K562 (cell line): ENCODE results near the gene CUX1. TPM values are rescaled to one million over a fixed set of nuclear protein-coding genes. Genes with fewer than 3 reads are reported as not detected.

Source experiments
- ATAC-seq: fragments of 200-7000 bp; cut with Tn5 transposase; 3 replicates; pipeline ENCODE4 v1.9.1; 2020; ENCODE audit warnings: moderate library complexity
- BruUV-seq: library from RNA; stranded (reverse); fragments of 400-500 nt; replicated peaks from 2 replicates; lab custom pipeline; 2021; lab: Mats Ljungman, UMichigan
- CTCF ChIA-PET: fragments of 300-600 bp; formaldehyde crosslinking; extraction: SDS; loops from one replicate; lab custom pipeline; 2021; ENCODE audit warnings: low intra/inter-chr PET ratio; lab: Yijun Ruan, JAX
- POLR2A ChIA-PET: fragments of 300-600, 350-650 bp; sonication (Branson Sonifier 250); formaldehyde crosslinking; extraction: SDS; loops from one replicate; lab custom pipeline; 2021; ENCODE audit warnings: antibody characterized with exemption, inconsistent platforms; lab: Yijun Ruan, JAX
- DNase-seq, 4 experiments: peaks; one replicate each; pipeline versions ENCODE4 v3.0.0 to v3.0.0-alpha.2; 2011 to 2018; ENCODE audit warnings: low spot score in 3 of 4, mixed read lengths in 3 of 4; ENCODE audit errors: extremely low read depth in 1 of 4
- FAIRE-seq: peaks from 2 replicates; lab custom pipeline; 2011; peaks lifted over from hg19 to GRCh38; lab: Jason Lieb, UNC
- H2AFZ ChIP-seq: 2 replicates; pipeline ENCODE4 v1.6.0; 2011; ENCODE audit warnings: low read depth, low read length, control low read depth, inconsistent platforms
- H3K27ac ChIP-seq: fragments of 200-600 bp; 3 replicates; pipeline ENCODE4 v1.8.0; 2011; ENCODE audit warnings: low read depth, mild to moderate bottlenecking, control low read depth, inconsistent platforms, low read length, moderate library complexity, mixed read lengths; ENCODE audit errors: extremely low read depth
- H3K27me3 ChIP-seq, 2 experiments: fragments of 300-600 bp in 1 of 2; 2 replicates in 1 of 2; 3 replicates in 1 of 2; pipeline versions ENCODE4 v1.6.0 to v1.8.0; 2011; ENCODE audit warnings: inconsistent platforms in 2 of 2, low read length in 2 of 2, mild to moderate bottlenecking in 1 of 2, mixed read lengths in 1 of 2, moderate library complexity in 1 of 2; ENCODE audit not compliant: control insufficient read depth in 2 of 2, insufficient read depth in 2 of 2
- H3K36me3 ChIP-seq: fragments of 300-600 bp; 3 replicates; pipeline ENCODE4 v1.8.0; 2011; ENCODE audit warnings: mild to moderate bottlenecking, low read length, inconsistent platforms; ENCODE audit not compliant: control insufficient read depth, insufficient read depth
- H3K4me1 ChIP-seq, 2 experiments: fragments of 200-600 bp in 1 of 2; replicated peaks in 1 of 2; 2 replicates in 1 of 2; 3 replicates in 1 of 2; pipeline versions ENCODE4 v1.5.1 to v1.8.0; 2011; ENCODE audit warnings: inconsistent platforms in 2 of 2, low read length in 2 of 2, mild to moderate bottlenecking in 1 of 2, mixed read lengths in 1 of 2, moderate library complexity in 1 of 2; ENCODE audit not compliant: control insufficient read depth in 2 of 2, insufficient read depth in 2 of 2
- H3K4me2 ChIP-seq: 2 replicates; pipeline ENCODE4 v1.6.1; 2011; ENCODE audit warnings: low read length, control low read depth, inconsistent platforms, mixed read lengths; ENCODE audit not compliant: insufficient read depth
- H3K4me3 ChIP-seq: fragments of 200-600 bp; sonication (generic), shearing (Covaris generic); 2 replicates; pipeline ENCODE4 v1.5.1; 2016; ENCODE audit warnings: control low read depth, inconsistent platforms
- H3K79me2 ChIP-seq: fragments of 200-600 bp; 3 replicates; pipeline ENCODE4 v1.8.0; 2011; ENCODE audit warnings: low read length, inconsistent platforms; ENCODE audit not compliant: control insufficient read depth, insufficient read depth
- H3K9ac ChIP-seq, 2 experiments: 2 replicates each; pipeline versions ENCODE4 v1.6.0 to v1.6.1; 2011; ENCODE audit warnings: low read depth in 2 of 2, low read length in 2 of 2, control low read depth in 1 of 2, inconsistent platforms in 1 of 2, mild to moderate bottlenecking in 1 of 2, mixed read lengths in 1 of 2; ENCODE audit not compliant: insufficient read depth in 1 of 2
- H3K9me1 ChIP-seq: one replicate; pipeline ENCODE4 v1.6.0; 2011; ENCODE audit warnings: inconsistent platforms, mild to moderate bottlenecking, low read length, moderate library complexity; ENCODE audit not compliant: control insufficient read depth, insufficient read depth
- H3K9me3 ChIP-seq: replicated peaks from 2 replicates; pipeline ENCODE4 v1.5.1; 2011; ENCODE audit warnings: low read depth, low read length, inconsistent platforms; ENCODE audit not compliant: control insufficient read depth, insufficient read depth
- H4K20me1 ChIP-seq: replicated peaks from 2 replicates; pipeline ENCODE4 v1.6.1; 2011; ENCODE audit warnings: low read length, inconsistent platforms, mixed read lengths; ENCODE audit not compliant: control insufficient read depth, insufficient read depth
- HLTF ChIP-seq: fragments of 450-650 bp; IDR thresholded peaks from 2 replicates; pipeline ENCODE4 v1.6.1; 2016
- KLF6 ChIP-seq: fragments of 250-450 bp; sonication (Bioruptor Pico); IDR thresholded peaks from 2 replicates; pipeline ENCODE4 v1.4.0; 2020; ENCODE audit warnings: mild to moderate bottlenecking, moderate library complexity, borderline replicate concordance
- PHB2 ChIP-seq: fragments of 450-650 bp; IDR thresholded peaks from 2 replicates; pipeline ENCODE4 v1.6.1; 2017; ENCODE audit warnings: low read depth
- PHF8 ChIP-seq: fragments of 200-600 bp; sonication (generic); IDR thresholded peaks from 2 replicates; pipeline ENCODE4 v1.6.1; 2012; ENCODE audit warnings: mixed run types, mild to moderate bottlenecking, inconsistent platforms, low read length, moderate library complexity, borderline replicate concordance
- SMAD4 ChIP-seq: fragments of 250-450 bp; sonication (Bioruptor Pico); conservative IDR thresholded peaks from 2 replicates; pipeline ENCODE4 v1.8.0; 2021; ENCODE audit warnings: inconsistent platforms, mild to moderate bottlenecking, moderate library complexity
- YBX1 ChIP-seq: fragments of 450-650 bp; IDR thresholded peaks from 2 replicates; pipeline ENCODE4 v1.7.1; 2016; ENCODE audit warnings: mild to moderate bottlenecking
- ZNF644 ChIP-seq: fragments of 200-800 bp; sonication (Bioruptor generic); IDR thresholded peaks from 2 replicates; pipeline ENCODE4 v1.6.1; 2016; ENCODE audit warnings: low read depth, missing genetic modification characterization, missing compliant biosample characterization
- WGBS: fragments of 100-300 bp; shearing (Covaris generic); methylation state at CpG from one replicate; pipeline ENCODE4 v1.1.6; 2016; ENCODE audit warnings: low coverage, mixed read lengths; ENCODE audit not compliant: insufficient coverage; ENCODE audit errors: missing lambda C conversion rate; 5-methylcytosine and 5-hydroxymethylcytosine counted together
- in situ Hi-C: fragments of 300-500 bp; cut with MboI; formaldehyde crosslinking; loops from 4 replicates; pipeline ENCODE4 v1.15.0; 2018; ENCODE audit warnings: inconsistent platforms, mixed read lengths
- intact Hi-C: fragments of 100-400 bp; cut with micrococcal nuclease; formaldehyde crosslinking; loops from 2 replicates; pipeline ENCODE4 v1.14.2; 2022
- polyA plus RNA-seq, 8 experiments: library from polyadenylated mRNA; depleted of rRNA in 4 of 8; stranded (reverse) in 5 of 8; unstranded in 3 of 8; fragments of >200 nt; fragmentation: Nextera tagmentation in 2 of 8; fragmentation: Illumina TruSeq in 1 of 8; extraction: Ambion mirVana in 2 of 8; extraction: Trizol in 1 of 8; gene quantifications; 2 replicates each; pipeline versions ENCODE4 v1.2.1 to v1.2.3, GENCODE V29; 2011 to 2014; ENCODE audit warnings: inconsistent platforms in 1 of 8, missing spikeins in 1 of 8
- total RNA-seq, 7 experiments: library from RNA; depleted of rRNA in 6 of 7; stranded (reverse); fragments of >200 nt in 6 of 7; fragmentation: Illumina TruSeq in 2 of 7; extraction: Trizol in 2 of 7; gene quantifications; 2 replicates each; pipeline versions ENCODE4 v1.2.1 to v1.2.3, GENCODE V29; 2011 to 2021; ENCODE audit warnings: low replicate concordance in 1 of 7
- TF ChIP-seq, protein P1 (sequence below): sonication (generic); formaldehyde crosslinking; IDR thresholded peaks from 2 replicates; pipeline ENCODE4 v1.8.1; 2023; ENCODE audit warnings: missing genetic modification reagents, mild to moderate bottlenecking, borderline replicate concordance
- TF ChIP-seq, protein P2 (sequence below), 2 experiments: fragments of 450-650 bp; conservative IDR thresholded peaks; 2 replicates each; pipeline ENCODE4 v1.6.1; 2017; ENCODE audit warnings: mild to moderate bottlenecking in 2 of 2, moderate library complexity in 2 of 2

The CUX1 gene
- total and polyA plus RNA-seq, 9 of the 15 experiments (the other 6 are each of a cell fraction or from before 2014, with no cell fraction given), result 3.6 to 55.3 (median 25.2) TPM

DNA sequence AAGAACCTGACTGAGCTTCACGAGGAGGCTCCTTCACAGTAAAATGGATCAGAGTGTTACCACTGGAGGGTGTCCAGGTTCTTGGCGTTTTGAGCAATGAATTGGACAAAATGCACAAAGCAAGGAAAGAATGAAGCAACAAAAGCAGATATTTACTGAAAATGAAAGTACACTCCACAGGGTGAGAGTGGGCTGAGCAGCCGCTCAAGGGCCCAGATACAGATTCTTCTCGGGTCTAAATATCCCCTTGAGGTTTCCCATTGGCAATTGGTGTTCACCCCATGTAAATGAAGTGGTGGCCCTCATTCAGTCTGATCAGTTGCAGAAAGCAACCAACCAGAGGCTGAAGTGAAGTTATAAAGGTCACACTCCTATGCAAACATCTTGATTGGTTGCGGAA is 254.6 kb downstream of the CUX1 start:
- CTCF ChIA-PET, result no interaction called here
- no peaks in the 10 kb centered on the region for H3K9me1 ChIP-seq
- H3K4me2 ChIP-seq, result no peak overlapping the region
- no peak overlapping the region for H2AFZ ChIP-seq
- H3K79me2 ChIP-seq, result no peaks in the 10 kb centered on the region
- in situ Hi-C loops, result no loop called here
- intact Hi-C loops, result no loop called here
- no peak for DNase-seq
- no peak overlapping the region for H3K4me3 ChIP-seq
- ATAC-seq, result no peak
- no peak for TF ChIP-seq ZNF644 (tag)
- H3K36me3 ChIP-seq, result peaks cover 40% of the 10 kb centered on the region; the same call in 2 of the 3 replicates
- H3K9ac ChIP-seq, result no peak overlapping the region
- H4K20me1 ChIP-seq, result no peaks in the 10 kb centered on the region
- no peaks in the 10 kb centered on the region for H3K9me3 ChIP-seq
- no TSS peak for BruUV-seq
- no peaks in the 10 kb centered on the region for H3K4me1 ChIP-seq
- FAIRE-seq, result no peak
- no peaks in the 10 kb centered on the region for H3K27me3 ChIP-seq
- POLR2A ChIA-PET, result no interaction called here
- WGBS, result 89% methylated on average over 5 of the region's 5 CpGs
- H3K27ac ChIP-seq, result no peak overlapping the region

DNA sequence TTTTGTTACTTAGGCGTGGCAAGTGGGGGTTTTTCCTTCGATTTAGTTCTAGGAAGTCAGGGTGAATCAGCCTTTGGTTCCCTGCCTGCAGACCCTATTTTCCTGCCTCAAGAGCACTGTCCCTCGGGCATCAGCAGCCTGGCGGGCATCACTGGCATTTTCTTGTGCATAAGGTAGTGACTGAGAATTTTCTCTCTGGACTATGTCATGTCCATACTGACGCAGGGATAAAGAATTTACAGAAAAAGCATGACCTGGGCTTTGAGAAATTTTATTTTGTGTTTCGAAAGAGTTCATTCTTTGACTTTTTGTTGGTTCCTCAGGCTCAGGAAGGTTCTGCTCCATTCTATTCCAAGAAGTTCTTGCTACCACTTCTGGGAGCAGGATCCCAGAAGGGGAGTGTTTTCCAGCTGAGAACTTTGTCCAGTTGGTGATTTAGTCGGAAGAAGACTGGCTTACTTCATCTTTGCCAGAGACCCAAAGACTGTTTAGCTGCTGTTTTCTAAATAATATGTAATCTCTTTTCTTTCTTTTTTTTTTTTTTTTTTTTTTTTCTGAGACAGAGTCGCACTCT is 255.3 kb downstream of the CUX1 start:
- TSS peak; percentile 16 for BruUV-seq
- DNase-seq (no peak), FAIRE-seq (no peak), ATAC-seq (no peak)
- Histone ChIP-seq H3K79me2 (no peaks in the 10 kb centered on the region), H3K9me3 (no peaks in the 10 kb centered on the region), H3K4me2 (no peak overlapping the region), H3K9me1 (no peaks in the 10 kb centered on the region), H3K4me3 (no peak overlapping the region), H4K20me1 (no peaks in the 10 kb centered on the region), H3K36me3 (peaks cover 40% of the 10 kb centered on the region; the same call in 2 of the 3 replicates), H3K27ac (no peak overlapping the region), H3K27me3 (no peaks in the 10 kb centered on the region), H3K4me1 (no peaks in the 10 kb centered on the region), H3K9ac (no peak overlapping the region), H2AFZ (no peak overlapping the region)
- intact Hi-C loops, result no loop called here
- in situ Hi-C loops, result no loop called here
- ChIA-PET POLR2A (interaction anchor here (0.8 kb wide), 1 partner anchor 10 kb away, joined by 3 read pairs; no protein-coding TSS in a partner anchor), CTCF (no interaction called here)
- WGBS, result 83% methylated on average over 7 of the region's 8 CpGs
- TF ChIP-seq SMAD4 (CRISPR knock-in tag) (no peak), HLTF (no peak), YBX1 (no peak), PHF8 (no peak), KLF6 (CRISPR knock-in tag) (no peak), PHB2 (no peak)
- TF ChIP-seq, protein P1, sequence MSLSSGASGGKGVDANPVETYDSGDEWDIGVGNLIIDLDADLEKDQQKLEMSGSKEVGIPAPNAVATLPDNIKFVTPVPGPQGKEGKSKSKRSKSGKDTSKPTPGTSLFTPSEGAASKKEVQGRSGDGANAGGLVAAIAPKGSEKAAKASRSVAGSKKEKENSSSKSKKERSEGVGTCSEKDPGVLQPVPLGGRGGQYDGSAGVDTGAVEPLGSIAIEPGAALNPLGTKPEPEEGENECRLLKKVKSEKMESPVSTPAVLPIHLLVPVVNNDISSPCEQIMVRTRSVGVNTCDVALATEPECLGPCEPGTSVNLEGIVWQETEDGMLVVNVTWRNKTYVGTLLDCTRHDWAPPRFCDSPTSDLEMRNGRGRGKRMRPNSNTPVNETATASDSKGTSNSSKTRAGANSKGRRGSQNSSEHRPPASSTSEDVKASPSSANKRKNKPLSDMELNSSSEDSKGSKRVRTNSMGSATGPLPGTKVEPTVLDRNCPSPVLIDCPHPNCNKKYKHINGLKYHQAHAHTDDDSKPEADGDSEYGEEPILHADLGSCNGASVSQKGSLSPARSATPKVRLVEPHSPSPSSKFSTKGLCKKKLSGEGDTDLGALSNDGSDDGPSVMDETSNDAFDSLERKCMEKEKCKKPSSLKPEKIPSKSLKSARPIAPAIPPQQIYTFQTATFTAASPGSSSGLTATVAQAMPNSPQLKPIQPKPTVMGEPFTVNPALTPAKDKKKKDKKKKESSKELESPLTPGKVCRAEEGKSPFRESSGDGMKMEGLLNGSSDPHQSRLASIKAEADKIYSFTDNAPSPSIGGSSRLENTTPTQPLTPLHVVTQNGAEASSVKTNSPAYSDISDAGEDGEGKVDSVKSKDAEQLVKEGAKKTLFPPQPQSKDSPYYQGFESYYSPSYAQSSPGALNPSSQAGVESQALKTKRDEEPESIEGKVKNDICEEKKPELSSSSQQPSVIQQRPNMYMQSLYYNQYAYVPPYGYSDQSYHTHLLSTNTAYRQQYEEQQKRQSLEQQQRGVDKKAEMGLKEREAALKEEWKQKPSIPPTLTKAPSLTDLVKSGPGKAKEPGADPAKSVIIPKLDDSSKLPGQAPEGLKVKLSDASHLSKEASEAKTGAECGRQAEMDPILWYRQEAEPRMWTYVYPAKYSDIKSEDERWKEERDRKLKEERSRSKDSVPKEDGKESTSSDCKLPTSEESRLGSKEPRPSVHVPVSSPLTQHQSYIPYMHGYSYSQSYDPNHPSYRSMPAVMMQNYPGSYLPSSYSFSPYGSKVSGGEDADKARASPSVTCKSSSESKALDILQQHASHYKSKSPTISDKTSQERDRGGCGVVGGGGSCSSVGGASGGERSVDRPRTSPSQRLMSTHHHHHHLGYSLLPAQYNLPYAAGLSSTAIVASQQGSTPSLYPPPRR, result no peak
- TF ChIP-seq, protein P2, sequence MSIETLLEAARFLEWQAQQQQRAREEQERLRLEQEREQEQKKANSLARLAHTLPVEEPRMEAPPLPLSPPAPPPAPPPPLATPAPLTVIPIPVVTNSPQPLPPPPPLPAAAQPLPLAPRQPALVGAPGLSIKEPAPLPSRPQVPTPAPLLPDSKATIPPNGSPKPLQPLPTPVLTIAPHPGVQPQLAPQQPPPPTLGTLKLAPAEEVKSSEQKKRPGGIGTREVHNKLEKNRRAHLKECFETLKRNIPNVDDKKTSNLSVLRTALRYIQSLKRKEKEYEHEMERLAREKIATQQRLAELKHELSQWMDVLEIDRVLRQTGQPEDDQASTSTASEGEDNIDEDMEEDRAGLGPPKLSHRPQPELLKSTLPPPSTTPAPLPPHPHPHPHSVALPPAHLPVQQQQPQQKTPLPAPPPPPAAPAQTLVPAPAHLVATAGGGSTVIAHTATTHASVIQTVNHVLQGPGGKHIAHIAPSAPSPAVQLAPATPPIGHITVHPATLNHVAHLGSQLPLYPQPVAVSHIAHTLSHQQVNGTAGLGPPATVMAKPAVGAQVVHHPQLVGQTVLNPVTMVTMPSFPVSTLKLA (conservative IDR thresholded peaks at IDR 0.05), result no peak
